Tibial nerve (tissue), 4 donors: ENCODE results near the gene MIXL1.

Experiments
- CTCF ChIP-seq, 5 experiments: fragments of 200-600 bp in 3 of 5; fragments of 450-650 bp in 2 of 5; sonication (generic) in 3 of 5; IDR thresholded peaks; one replicate each; pipeline ENCODE4 v1.5.1; 2016 to 2019; ENCODE audit warnings: antibody characterized with exemption in 5 of 5, mild to moderate bottlenecking in 3 of 5, moderate library complexity in 2 of 5
- EP300 ChIP-seq, 2 donors: sonication (generic); formaldehyde crosslinking; IDR thresholded peaks; one replicate each; pipeline ENCODE4 v1.6.1; 2017; ENCODE audit warnings: antibody characterized with exemption in 2 of 2, mild to moderate bottlenecking in 1 of 2
- POLR2A ChIP-seq, 2 donors: fragments of 450-650 bp; IDR thresholded peaks; one replicate each; pipeline ENCODE4 v1.6.1; 2017; ENCODE audit warnings: antibody characterized with exemption in 2 of 2, mild to moderate bottlenecking in 2 of 2, moderate library complexity in 2 of 2

- no peak for TF ChIP-seq EP300 (IDR thresholded peaks at IDR 0.05)
- no peak for TF ChIP-seq CTCF (IDR thresholded peaks at IDR 0.05)
- TF ChIP-seq POLR2A (IDR thresholded peaks at IDR 0.05): no peak
These were observed 778 bp upstream of the MIXL1 start for GRCh38 chr1:226222686-226223085.
